ENCODE data around the gene LDB3. TPM values are rescaled to one million over a fixed set of nuclear protein-coding genes. Genes with fewer than 3 reads are reported as not detected.

LDB3 gene
- total and polyA plus RNA-seq, 2 donors = 7.1 to 8.2 TPM

- Histone ChIP-seq H3K36me3 (ENCODE audit: insufficient read depth) (no peaks in the 10 kb centered on the region), H3K4me1 (ENCODE audit: insufficient read depth) (no peaks in the 10 kb centered on the region), H3K27ac (ENCODE audit: low read depth) (no peak overlapping the region), H3K4me3 (ENCODE audit: low read depth, low read length) (no peak overlapping the region)
- 97% methylated on average over 4 of the region's 4 CpGs for WGBS
- no peak for DNase-seq (ENCODE audit: extremely low spot score)
These were observed 13.2 kb upstream of the LDB3 start for GRCh38 chr10:86655173-86655540.

- Histone ChIP-seq H3K4me1 (ENCODE audit: insufficient read depth) (no peaks in the 10 kb centered on the region), H3K4me3 (ENCODE audit: low read depth, low read length) (no peak overlapping the region), H3K27ac (ENCODE audit: low read depth) (no peak overlapping the region), H3K36me3 (ENCODE audit: insufficient read depth) (no peaks in the 10 kb centered on the region)
- 93% methylated on average over 3 of the region's 3 CpGs for WGBS
- DNase-seq (ENCODE audit: extremely low spot score) = no peak
These were observed 12.7 kb upstream of the LDB3 start for GRCh38 chr10:86655596-86655995.

GRCh38 chr10:86657011-86657395 lies 11.3 kb upstream of the LDB3 start:
- 93% methylated on average over 8 of the region's 8 CpGs for WGBS
- no peak for DNase-seq (ENCODE audit: extremely low spot score)

GRCh38 chr10:86657396-86658011 lies 10.8 kb upstream of the LDB3 start:
- H3K36me3 ChIP-seq (ENCODE audit: insufficient read depth) = no peaks in the 10 kb centered on the region
- 85% methylated on average over 19 of the region's 19 CpGs for WGBS
- no peak for DNase-seq (ENCODE audit: extremely low spot score)

More at GRCh38 chr10:86657011-86657395, 11.3 kb upstream of the LDB3 start:
- Histone ChIP-seq H3K36me3 (ENCODE audit: insufficient read depth) (no peaks in the 10 kb centered on the region), H3K4me3 (ENCODE audit: low read depth, low read length) (no peak overlapping the region), H3K27ac (ENCODE audit: low read depth) (no peak overlapping the region), H3K4me1 (ENCODE audit: insufficient read depth) (no peaks in the 10 kb centered on the region)

GRCh38 chr10:86658261-86658741 lies 10.0 kb upstream of the LDB3 start:
- DNase-seq (ENCODE audit: extremely low spot score) = no peak
- H3K36me3 ChIP-seq (ENCODE audit: insufficient read depth) = no peaks in the 10 kb centered on the region
- WGBS = 94% methylated on average over 12 of the region's 12 CpGs
- H3K27ac ChIP-seq (ENCODE audit: low read depth) = no peak overlapping the region
- H3K4me3 ChIP-seq (ENCODE audit: low read depth, low read length) = no peak overlapping the region
- no peaks in the 10 kb centered on the region for H3K4me1 ChIP-seq (ENCODE audit: insufficient read depth)

More at GRCh38 chr10:86657396-86658011, 10.8 kb upstream of the LDB3 start:
- H3K27ac ChIP-seq (ENCODE audit: low read depth) = no peak overlapping the region
- H3K4me3 ChIP-seq (ENCODE audit: low read depth, low read length) = no peak overlapping the region
- no peaks in the 10 kb centered on the region for H3K4me1 ChIP-seq (ENCODE audit: insufficient read depth)

GRCh38 chr10:86658751-86659150 lies 9.6 kb upstream of the LDB3 start:
- WGBS = 75% methylated on average over 3 of the region's 3 CpGs
- Histone ChIP-seq H3K4me1 (ENCODE audit: insufficient read depth) (no peaks in the 10 kb centered on the region), H3K27ac (ENCODE audit: low read depth) (no peak overlapping the region), H3K36me3 (ENCODE audit: insufficient read depth) (no peaks in the 10 kb centered on the region), H3K4me3 (ENCODE audit: low read depth, low read length) (no peak overlapping the region)
- no peak for DNase-seq (ENCODE audit: extremely low spot score)

- DNase-seq (ENCODE audit: extremely low spot score) = no peak
- Histone ChIP-seq H3K36me3 (ENCODE audit: insufficient read depth) (no peaks in the 10 kb centered on the region), H3K27ac (ENCODE audit: low read depth) (no peak overlapping the region), H3K4me1 (ENCODE audit: insufficient read depth) (no peaks in the 10 kb centered on the region), H3K4me3 (ENCODE audit: low read depth, low read length) (no peak overlapping the region)
- WGBS = 95% methylated on average over 19 of the region's 19 CpGs
These were observed 9.1 kb upstream of the LDB3 start for GRCh38 chr10:86659161-86659691.

- Histone ChIP-seq H3K4me1 (ENCODE audit: insufficient read depth) (no peaks in the 10 kb centered on the region), H3K27ac (ENCODE audit: low read depth) (no peak overlapping the region), H3K4me3 (ENCODE audit: low read depth, low read length) (no peak overlapping the region), H3K36me3 (ENCODE audit: insufficient read depth) (no peaks in the 10 kb centered on the region)
- DNase-seq (ENCODE audit: extremely low spot score) = no peak
- 95% methylated on average over 17 of the region's 17 CpGs for WGBS
These were observed 8.4 kb upstream of the LDB3 start for GRCh38 chr10:86659721-86660453.

GRCh38 chr10:86661161-86662025 lies 6.9 kb upstream of the LDB3 start:
- no peaks in the 10 kb centered on the region for H3K4me1 ChIP-seq (ENCODE audit: insufficient read depth)
- H3K27ac ChIP-seq (ENCODE audit: low read depth) = no peak overlapping the region
- no peak overlapping the region for H3K4me3 ChIP-seq (ENCODE audit: low read depth, low read length)
- 64% methylated on average over 17 of the region's 17 CpGs for WGBS
- no peaks in the 10 kb centered on the region for H3K36me3 ChIP-seq (ENCODE audit: insufficient read depth)
- DNase-seq (ENCODE audit: extremely low spot score) = no peak

GRCh38 chr10:86662186-86663045 lies 5.9 kb upstream of the LDB3 start:
- H3K4me1 ChIP-seq (ENCODE audit: insufficient read depth) = no peaks in the 10 kb centered on the region
- no peaks in the 10 kb centered on the region for H3K36me3 ChIP-seq (ENCODE audit: insufficient read depth)

GRCh38 chr10:86663046-86663345 lies 5.3 kb upstream of the LDB3 start:
- Histone ChIP-seq H3K27ac (ENCODE audit: low read depth) (no peak overlapping the region), H3K4me1 (ENCODE audit: insufficient read depth) (no peaks in the 10 kb centered on the region), H3K4me3 (ENCODE audit: low read depth, low read length) (no peak overlapping the region), H3K36me3 (ENCODE audit: insufficient read depth) (no peaks in the 10 kb centered on the region)
- DNase-seq (ENCODE audit: extremely low spot score) = no peak
- WGBS = 96% methylated on average over 8 of the region's 8 CpGs

More at GRCh38 chr10:86662186-86663045, 5.9 kb upstream of the LDB3 start:
- Histone ChIP-seq H3K27ac (ENCODE audit: low read depth) (no peak overlapping the region), H3K4me3 (ENCODE audit: low read depth, low read length) (no peak overlapping the region)
- WGBS = 94% methylated on average over 19 of the region's 19 CpGs
- no peak for DNase-seq (ENCODE audit: extremely low spot score)

GRCh38 chr10:86663576-86664339 lies 4.6 kb upstream of the LDB3 start:
- 90% methylated on average over 10 of the region's 10 CpGs for WGBS
- Histone ChIP-seq H3K36me3 (ENCODE audit: insufficient read depth) (no peaks in the 10 kb centered on the region), H3K4me1 (ENCODE audit: insufficient read depth) (no peaks in the 10 kb centered on the region), H3K4me3 (ENCODE audit: low read depth, low read length) (no peak overlapping the region), H3K27ac (ENCODE audit: low read depth) (no peak overlapping the region)
- DNase-seq (ENCODE audit: extremely low spot score) = no peak
